GM10248 (cell line): ENCODE data around the gene MLIP.

Experiments
- CTCF ChIA-PET: fragments of 300-600 bp; sonication (Branson Sonifier 250); formaldehyde crosslinking; extraction: SDS; loops from one replicate; lab custom pipeline; 2021; ENCODE audit warnings: antibody characterized with exemption; lab: Yijun Ruan, JAX
- POLR2A ChIA-PET: fragments of 350-650 bp; sonication (Branson Sonifier 250); formaldehyde crosslinking; extraction: SDS; loops from one replicate; lab custom pipeline; 2020; ENCODE audit warnings: antibody characterized with exemption; lab: Yijun Ruan, JAX
- DNase-seq: peaks from one replicate; pipeline ENCODE4 v3.0.0; 2012; ENCODE audit errors: extremely low spot score
- TF ChIP-seq, protein P1 (sequence below): IDR thresholded peaks from 2 replicates; pipeline ENCODE4 v1.5.1; 2012; ENCODE audit warnings: mild to moderate bottlenecking, low read depth; ENCODE audit errors: extremely low read depth, missing control alignments, control extremely low read depth

Gene MLIP

GRCh38 chr6:54301770-54302169 lies 190.5 kb downstream of the MLIP start:
- CTCF ChIA-PET: interaction anchor here (2.1 to 2.5 kb wide), 2 partner anchors 9 to 15 kb away, joined by 6 to 8 read pairs; no protein-coding TSS in a partner anchor
- DNase-seq: no peak
- TF ChIP-seq, protein P1, sequence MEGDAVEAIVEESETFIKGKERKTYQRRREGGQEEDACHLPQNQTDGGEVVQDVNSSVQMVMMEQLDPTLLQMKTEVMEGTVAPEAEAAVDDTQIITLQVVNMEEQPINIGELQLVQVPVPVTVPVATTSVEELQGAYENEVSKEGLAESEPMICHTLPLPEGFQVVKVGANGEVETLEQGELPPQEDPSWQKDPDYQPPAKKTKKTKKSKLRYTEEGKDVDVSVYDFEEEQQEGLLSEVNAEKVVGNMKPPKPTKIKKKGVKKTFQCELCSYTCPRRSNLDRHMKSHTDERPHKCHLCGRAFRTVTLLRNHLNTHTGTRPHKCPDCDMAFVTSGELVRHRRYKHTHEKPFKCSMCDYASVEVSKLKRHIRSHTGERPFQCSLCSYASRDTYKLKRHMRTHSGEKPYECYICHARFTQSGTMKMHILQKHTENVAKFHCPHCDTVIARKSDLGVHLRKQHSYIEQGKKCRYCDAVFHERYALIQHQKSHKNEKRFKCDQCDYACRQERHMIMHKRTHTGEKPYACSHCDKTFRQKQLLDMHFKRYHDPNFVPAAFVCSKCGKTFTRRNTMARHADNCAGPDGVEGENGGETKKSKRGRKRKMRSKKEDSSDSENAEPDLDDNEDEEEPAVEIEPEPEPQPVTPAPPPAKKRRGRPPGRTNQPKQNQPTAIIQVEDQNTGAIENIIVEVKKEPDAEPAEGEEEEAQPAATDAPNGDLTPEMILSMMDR: no peak
- POLR2A ChIA-PET: no interaction called here

DNA sequence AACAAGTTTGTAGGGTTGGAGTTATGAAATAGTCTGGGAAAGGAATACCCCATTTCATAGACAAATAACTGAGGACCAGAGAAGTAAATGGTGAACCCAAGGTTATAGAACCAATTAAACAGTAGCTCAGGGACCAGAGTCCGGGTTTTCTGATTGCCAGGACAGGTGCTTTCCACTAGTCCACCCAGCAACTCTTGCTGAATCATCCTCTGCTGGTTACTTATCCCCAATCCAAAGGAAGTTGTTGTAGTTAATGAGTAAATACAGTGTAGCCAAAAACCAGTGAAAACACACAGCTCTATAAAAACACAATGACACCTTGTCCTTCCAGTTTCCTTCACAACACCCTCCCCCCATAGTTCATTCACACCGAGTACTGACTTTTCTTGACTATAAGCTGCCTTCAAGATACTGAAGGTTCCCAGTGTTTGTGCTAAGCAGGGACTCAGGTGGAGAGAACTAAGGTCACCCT lies 196.2 kb downstream of the MLIP start:
- ChIA-PET CTCF (no interaction called here), POLR2A (no interaction called here)
- TF ChIP-seq, protein P1: no peak

DNA sequence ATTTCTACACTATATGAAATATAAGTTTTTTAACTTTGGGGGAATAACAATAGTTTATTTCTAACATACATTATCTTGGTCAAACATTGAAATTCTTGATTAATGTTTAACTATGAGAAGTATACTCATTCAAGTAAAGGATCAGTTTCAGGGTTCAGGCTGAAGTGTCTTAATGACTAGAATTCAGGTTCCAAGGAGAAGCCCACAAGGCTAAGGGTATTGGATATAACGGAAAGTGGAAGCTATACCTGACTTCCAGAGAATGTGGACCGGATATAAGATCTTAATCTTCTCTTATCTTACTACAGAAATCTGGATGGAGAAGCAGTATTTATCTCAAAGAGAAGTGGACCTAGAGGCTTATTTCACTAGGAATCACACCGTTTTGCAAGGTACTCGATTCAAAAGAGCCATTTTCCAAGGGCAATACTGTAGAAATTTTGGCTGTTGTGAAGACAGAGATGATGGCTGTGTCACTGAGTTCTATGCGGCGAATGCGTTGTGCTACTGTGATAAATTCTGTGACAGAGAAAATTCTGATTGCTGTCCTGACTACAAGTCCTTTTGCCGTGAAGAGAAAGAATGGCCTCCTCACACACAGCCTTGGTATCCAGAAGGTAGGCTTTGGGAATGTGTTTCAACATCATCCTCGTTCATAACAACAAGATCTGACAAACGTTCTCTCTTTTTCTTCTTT lies 197.2 kb downstream of the MLIP start, which contains the start of gene TINAG:
TINAG (plus strand) TSS at position 153 of the 697 bp plus-strand sequence; CDS start at position 263, 110 bp downstream.
- no peak for DNase-seq
- CTCF ChIA-PET: no interaction called here
- POLR2A ChIA-PET: no interaction called here
- TF ChIP-seq, protein P1: no peak

More for the DNA sequence above, 196.2 kb downstream of the MLIP start:
- DNase-seq: no peak

GRCh38 chr6:54308986-54309315 lies 197.7 kb downstream of the MLIP start:
- TF ChIP-seq, protein P1: no peak
- ChIA-PET CTCF (no interaction called here), POLR2A (no interaction called here)
- DNase-seq: no peak

GRCh38 chr6:54310377-54311152 lies 199.3 kb downstream of the MLIP start:
- POLR2A ChIA-PET: no interaction called here
- CTCF ChIA-PET: interaction anchor here (1.2 kb wide), 1 partner anchor 37 kb away, joined by 3 read pairs; no protein-coding TSS in a partner anchor

GRCh38 chr6:54315656-54316055 lies 204.4 kb downstream of the MLIP start:
- no peak for DNase-seq
- ChIA-PET CTCF (interaction anchor here (1.2 to 1.4 kb wide), 2 partner anchors 11 to 13 kb away, joined by 3 read pairs; no protein-coding TSS in a partner anchor), POLR2A (no interaction called here)
- TF ChIP-seq, protein P1: no peak

More at GRCh38 chr6:54310377-54311152, 199.3 kb downstream of the MLIP start:
- TF ChIP-seq, protein P1: no peak
- no peak for DNase-seq
